Measurements from ENCODE around the gene MEGF11. TPM values are rescaled to one million over a fixed set of nuclear protein-coding genes. Genes with fewer than 3 reads are reported as not detected.
"Not testable (repeated sequence)": the region's sequence is repeated elsewhere in the genome, so short reads cannot be mapped to it uniquely, and the experiment has no call there.

MEGF11 gene
- polyA plus RNA-seq, 1 donor = 0.26 TPM

- DNase-seq = no peak
Measured at GRCh38 chr15:65912235-65912634, 341.3 kb downstream of the MEGF11 start.

DNA sequence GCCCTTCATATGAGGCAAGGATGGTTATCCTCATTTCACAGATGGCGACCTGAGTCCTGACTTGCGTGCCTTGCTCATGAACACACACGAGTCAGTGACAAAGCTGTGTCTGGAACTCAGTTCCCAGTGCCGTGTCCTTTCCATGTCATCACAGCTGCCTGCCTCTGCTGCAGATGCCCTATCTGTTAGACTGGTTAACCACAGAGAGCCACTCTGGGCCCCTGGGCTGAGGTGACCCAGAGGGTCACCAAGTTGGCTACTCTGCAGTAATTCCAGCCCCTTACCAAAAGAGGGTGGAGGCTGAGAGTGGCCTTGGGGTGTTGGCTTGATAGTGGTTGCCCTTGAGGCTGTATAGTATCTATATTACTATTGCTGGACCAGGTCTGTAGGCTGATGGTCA is 343.2 kb downstream of the MEGF11 start:
- no peak for DNase-seq

DNA sequence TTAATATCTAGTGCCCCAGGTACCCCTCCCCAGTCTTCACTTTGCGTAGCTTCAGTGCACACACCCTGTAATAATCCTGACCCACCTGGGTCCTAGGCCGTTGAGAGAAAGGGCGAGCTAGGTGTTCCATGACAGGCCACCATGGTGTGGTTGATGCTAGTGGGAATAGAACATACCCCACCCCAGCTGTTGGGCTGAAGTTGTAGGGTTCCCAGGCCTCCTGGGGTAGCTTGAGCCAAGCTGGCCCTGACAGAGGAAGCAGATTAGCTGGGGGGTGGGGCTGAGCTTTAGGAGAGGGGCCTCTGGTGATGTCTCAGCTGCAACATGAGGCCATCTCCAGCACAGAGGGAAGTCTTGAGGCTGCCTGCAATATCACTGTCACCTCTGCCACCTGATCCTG is 343.7 kb downstream of the MEGF11 start:
- DNase-seq = no peak

DNA sequence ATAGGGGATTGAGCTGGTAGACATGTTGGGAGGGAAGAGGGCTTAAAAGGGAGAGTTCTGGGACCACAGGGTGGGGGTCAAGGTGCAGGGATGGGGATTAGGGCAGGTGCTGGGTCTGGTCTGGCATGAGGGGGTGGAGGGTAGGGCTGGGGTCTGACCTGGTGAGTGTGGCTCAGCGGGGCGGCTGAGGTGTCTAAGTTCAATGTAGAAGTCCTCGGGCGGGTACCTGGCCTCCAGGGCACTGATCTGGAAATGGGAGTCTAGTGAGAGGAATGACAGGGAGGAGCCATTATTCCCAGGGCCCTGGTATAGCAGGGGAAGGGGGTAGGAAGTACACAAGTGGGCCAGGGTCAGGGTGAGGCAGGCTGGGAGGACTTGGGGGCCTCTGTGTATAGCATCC is 344.7 kb downstream of the MEGF11 start:
- no peak for DNase-seq

- DNase-seq = no peak
Measured at GRCh38 chr15:65907661-65908060, 345.9 kb downstream of the MEGF11 start.

DNA sequence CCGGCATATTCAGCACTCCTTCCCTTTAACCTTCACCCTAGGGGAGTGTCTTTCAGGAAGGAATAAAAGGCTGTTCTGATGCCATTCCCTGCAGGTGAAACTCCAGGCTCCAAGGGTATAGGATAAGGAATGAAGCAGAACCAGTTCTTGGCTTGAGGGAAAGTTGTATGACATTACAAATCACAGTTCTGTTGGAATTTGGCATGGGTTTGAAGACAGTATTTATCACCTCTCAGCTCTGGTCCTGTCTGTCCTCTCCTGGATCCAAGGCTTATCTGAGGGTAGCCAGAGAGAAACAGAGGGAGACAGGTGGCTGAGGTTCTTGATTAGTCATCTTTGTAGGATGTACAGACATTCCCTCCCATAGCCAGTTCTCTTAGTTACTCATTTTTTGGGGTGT is 347.2 kb downstream of the MEGF11 start:
- no peak for DNase-seq

DNA sequence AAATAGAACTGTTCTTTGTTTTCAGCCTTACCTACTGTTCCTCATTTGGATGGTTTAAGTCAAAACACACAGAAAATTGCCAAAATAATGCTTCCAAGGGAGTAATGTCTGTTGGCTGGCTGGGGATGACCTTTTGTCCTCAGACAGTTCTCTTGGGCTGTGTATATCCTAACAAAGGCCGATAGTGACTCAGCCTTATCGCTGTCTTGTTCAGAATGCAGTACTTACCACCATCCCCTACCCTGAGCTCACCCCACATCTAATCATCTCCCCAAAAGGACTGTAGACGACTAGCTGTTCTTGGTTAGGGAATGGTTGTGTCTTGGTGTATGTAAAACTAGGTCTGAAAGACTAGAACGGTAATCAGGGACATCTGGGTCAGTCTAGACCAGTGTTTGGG is 349.2 kb downstream of the MEGF11 start:
- no peak for DNase-seq

DNA sequence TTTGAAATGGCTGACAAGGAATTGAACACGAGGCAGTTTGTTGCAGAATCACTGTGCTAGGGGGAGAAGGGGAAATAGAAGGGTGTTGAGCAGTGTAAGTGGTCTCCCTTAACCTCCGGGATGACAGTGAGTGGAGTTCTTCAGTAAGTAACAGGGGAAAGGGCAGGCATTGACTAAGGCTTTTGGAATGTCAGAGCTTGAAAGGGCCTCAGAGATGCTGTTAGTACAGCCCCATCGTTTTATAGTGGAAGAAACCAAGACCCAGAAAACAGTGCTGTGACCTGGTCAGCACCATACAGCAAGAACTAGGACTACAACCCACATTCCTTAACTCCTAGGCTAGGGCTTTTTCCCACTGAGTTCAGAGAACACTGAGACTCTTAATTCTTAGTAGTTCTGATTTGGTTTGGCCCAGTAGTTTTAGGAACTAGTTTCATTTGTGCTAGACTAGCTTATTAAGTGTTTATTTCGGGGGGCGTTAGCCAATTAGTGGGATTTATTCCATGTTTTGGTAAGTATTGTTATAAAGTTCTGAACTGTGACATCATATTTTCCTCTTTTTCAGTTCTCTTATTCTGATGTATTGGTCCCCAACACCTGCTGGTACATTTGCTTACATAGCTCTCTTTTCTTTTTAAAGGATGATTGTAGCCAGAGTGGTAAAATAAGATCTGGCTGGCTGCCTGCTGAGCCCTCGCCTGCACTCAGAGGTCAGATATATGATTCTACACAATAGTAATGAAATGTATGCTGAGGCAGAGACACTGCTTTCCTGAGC is 350.1 kb downstream of the MEGF11 start:
- DNase-seq = no peak

DNA sequence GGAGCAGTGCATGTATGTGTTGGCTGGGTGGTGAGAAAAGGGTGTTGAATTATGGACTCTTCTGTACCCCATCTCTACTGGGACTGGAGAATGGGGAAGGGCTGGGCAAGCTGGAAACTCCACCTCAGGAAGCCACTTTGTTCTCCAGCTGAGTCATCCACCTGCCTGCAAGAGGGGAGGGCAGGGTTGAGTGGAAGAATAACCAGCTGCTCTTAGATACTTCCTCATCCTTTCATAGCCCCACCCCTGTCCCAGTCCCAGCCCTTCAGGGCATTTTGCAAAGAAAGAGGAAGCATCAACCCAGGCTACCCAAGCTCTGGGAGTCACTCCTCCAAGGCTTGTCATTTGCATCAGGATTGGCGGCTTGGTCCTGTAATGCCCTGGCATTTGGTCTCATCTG is 351.2 kb downstream of the MEGF11 start:
- DNase-seq = no peak

GRCh38 chr15:65901836-65902235 is 351.7 kb downstream of the MEGF11 start:
- DNase-seq = no peak

DNA sequence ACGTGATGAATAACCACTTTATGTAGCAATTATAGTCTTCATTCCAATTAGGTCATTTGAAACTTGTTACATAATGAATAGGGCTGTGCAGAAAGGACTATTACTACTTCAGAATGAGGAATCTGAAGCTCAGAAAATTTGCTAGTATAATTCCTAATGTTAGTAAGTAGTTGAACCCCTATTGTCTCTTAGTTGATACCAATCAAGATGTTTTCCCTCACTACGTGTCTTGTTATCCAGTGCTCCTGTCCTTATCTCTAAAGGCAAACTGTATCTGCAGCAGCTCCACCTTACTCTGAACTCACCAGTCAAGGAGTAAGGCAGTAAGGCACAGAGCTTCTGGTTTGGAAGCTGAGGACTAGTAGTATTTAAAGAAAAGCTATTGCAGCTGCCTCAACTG is 352.2 kb downstream of the MEGF11 start:
- no peak for DNase-seq

DNA sequence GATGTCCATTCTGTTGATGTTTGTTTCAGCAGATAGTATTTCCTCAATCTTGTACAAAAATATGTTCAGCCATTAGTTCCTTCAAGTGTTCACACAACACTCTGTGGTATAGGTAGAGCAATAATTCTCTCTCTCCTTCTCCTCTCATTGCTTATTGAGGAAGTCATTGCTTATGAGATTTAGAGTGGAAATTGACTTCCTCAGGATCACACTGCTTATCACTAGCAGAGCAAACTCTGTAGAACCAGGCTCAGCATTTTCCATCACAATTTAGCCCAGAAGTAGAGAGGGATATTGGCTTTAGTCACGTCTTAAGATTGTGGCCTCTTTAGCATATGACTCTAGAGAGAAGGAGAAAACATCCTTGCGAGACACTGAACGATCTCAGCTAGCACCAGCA is 353.1 kb downstream of the MEGF11 start:
- DNase-seq = no peak

- no peak for DNase-seq
Measured at GRCh38 chr15:65896236-65896635, 357.3 kb downstream of the MEGF11 start.

GRCh38 chr15:65893060-65893459 is 360.5 kb downstream of the MEGF11 start:
- DNase-seq = no peak

GRCh38 chr15:65888981-65889380 is 364.6 kb downstream of the MEGF11 start:
- DNase-seq = no peak

DNA sequence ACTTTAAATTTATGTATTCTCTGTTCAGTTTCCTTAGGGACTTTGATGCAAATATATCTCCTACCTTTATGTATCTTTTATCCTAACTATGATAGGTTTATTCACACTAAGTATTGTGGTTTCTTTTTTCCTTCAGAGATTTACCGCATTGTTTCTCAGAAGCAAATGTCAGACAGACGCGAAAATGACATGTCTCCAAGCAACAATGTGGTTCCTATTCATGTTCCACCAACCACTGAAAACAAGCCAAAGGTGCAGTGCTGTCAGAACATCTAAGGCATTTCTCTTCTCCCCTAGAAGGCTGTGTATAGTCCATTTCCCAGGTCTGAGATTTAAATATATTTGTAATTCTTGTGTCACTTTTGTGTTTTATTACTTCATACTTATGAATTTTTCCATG is 366.0 kb downstream of the MEGF11 start:
- DNase-seq = no peak

- DNase-seq = no peak
Measured at GRCh38 chr15:65885668-65886218, 367.8 kb downstream of the MEGF11 start.

DNA sequence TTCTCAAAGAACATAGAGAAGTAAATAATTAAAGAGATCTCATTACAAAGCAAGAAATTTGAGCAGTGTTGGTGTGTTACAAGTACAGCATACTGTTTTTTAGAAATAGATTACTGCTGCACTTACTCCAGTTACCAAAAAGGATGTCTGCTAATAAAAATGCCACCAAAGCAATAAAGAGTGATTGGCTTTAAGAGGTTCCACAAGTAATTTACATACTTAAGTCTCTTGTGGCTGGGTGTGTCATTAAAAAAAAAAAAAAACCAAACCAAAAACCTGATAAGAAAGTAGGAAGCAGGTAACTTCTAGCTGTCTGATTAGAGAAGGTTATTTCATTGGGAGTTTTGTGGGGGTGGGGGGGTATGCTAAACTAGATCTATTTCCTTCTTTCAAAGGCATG is 369.0 kb downstream of the MEGF11 start:
- no peak for DNase-seq

GRCh38 chr15:65883571-65883970 is 370.0 kb downstream of the MEGF11 start:
- DNase-seq = no peak

DNA sequence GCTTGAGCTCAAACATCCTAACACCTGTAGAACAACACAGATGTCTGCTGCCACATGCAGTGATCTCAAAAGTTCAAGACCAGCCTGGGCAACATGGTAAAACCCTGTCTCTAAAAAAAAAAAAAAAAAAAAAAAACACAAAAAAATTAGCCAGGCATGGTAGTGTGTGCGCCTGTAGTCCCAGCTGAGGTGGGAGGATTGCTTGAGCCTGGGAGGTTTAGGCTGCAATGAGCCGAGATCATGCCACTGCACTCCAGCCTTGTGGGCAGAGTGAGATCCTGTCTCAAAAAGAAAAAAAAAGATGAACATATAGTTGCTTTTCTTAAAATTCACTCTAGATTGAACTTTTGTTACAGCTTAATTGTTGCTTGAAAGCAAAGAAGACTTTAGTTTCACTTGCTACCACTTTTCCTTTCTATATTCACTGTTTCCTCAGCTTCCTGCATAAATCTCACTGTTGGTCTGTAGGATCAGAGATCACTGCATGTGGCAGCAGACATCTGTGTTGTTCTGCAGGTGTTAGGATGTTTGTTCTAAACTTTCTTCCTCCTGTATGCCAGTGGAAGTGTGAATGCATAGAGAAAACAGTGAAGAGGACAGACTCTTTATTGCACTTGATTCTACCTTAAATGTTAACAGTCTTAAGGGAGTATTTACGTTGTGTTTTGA is 371.6 kb downstream of the MEGF11 start:
- DNase-seq = no peak

DNA sequence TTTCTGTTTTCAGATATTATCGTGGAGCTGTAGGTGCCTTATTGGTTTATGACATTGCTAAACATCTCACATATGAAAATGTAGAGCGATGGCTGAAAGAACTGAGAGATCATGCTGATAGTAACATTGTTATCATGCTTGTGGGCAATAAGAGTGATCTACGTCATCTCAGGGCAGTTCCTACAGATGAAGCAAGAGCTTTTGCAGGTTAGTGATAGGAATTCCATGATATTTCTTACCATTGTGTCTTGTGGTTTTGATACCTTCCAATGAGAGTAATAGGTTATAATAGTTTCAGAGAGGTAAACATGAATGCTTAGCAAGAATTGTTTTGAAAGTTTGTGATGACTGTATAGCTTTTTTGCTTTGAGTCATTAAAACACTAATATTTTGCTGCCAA is 375.8 kb downstream of the MEGF11 start:
- DNase-seq = no peak

- no peak for DNase-seq
Measured at GRCh38 chr15:65875458-65875857, 378.1 kb downstream of the MEGF11 start.

- no peak for DNase-seq
Measured at GRCh38 chr15:65873256-65873655, 380.3 kb downstream of the MEGF11 start.

GRCh38 chr15:65872596-65872995 is 381.0 kb downstream of the MEGF11 start:
- not testable (repeated sequence) for DNase-seq

All from hindlimb muscle (tissue), 1 donor.